ENCODE results near the gene AFAP1.

Gene AFAP1

DNA sequence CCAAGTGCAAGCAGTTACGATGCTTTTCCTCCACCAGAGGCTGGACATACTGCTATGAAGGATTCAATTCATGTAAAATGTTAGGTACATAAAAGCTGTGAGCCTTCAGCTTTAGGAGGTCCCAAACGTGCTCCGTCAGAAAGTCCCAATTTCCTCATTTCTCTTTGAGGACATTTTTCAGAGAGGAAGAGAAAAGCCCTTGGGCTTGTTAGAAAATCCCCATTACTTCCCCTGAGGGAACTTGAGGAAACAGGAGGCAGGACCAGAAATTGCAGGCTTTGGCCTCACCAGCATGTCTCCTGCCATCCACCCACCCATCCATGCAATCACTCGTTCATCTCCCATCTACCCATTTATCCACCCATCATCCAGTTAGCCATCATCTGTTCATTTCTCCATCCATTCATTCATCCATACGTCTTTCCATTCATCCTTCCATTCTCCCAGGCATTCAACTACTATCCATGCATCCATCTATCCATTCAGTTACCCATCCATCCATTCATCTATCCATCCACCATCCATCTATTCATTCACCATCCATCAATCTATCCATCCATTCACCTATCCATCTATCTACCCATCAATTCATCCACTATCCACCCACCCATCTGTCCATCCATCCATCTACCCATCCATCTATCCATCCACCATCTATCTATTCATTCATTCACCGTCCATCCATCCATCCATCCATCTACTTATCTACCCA, 223.5 kb downstream of the AFAP1 start:
- DNase-seq (ENCODE audit: low spot score), result no peak

DNA sequence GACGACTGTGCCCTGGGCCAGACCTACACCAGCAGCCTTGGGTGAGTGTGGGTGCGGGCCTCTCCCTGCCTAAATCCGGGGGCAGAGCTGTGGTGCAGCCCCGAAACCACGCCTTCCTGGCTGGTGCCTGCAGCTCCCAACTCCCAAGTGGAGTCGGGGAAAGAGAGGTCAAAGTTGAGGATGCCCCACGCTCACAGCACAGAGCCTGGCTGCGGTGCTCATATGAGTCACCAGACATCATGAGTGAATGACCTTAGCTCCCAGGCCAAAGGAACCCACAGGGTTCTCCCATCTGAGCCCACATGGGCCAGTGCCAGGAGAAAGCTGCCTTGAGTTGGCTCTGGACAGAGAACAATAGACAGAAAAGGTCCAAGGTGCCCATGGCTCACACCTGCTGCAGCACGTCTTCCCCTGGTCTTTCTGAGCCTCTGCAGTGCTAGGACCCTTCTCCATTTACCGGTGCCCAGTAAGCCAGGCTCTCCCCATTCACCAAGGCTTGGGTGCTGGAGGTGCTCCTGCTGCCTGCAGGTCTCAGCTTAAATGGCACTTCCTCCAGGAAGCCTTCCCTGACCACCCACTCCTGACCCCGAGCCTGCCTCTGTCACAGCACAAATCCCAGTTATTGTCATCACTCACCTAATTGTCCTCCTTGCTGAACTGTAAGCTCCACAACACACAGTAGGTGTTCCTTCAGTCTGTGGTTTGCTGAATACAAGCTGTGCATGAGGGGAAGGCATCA, 224.2 kb downstream of the AFAP1 start:
- no peak for DNase-seq (ENCODE audit: low spot score)

GRCh38 chr4:7714738-7715137, 224.9 kb downstream of the AFAP1 start:
- no peak for DNase-seq (ENCODE audit: low spot score)

- no peak for DNase-seq (ENCODE audit: low spot score)
Measured at GRCh38 chr4:7714176-7714575, 225.5 kb downstream of the AFAP1 start.

DNA sequence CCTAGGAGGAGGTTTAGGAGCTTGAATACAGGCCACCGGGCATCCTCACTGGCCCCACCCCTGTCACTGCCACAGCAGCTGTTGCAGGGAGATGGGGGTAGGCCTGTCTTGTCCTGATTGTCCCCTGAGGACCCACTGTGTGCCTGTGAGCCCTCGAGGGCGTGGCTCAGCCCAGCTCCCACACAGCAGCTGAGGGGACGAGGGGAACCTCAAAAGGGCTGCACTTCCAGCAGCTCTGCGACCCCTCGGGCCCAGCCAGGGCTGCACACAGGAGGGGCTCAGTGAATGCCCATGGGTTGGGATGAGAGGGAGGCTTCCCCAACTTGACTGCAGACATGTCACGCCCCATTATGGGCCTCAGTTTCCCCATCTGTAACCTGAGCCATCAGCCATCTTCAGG, 225.9 kb downstream of the AFAP1 start:
- DNase-seq (ENCODE audit: low spot score), result no peak

GRCh38 chr4:7712021-7712671, 227.5 kb downstream of the AFAP1 start:
- DNase-seq (ENCODE audit: low spot score), result no peak

GRCh38 chr4:7711307-7711963, 228.2 kb downstream of the AFAP1 start:
- no peak for DNase-seq (ENCODE audit: low spot score)

DNA sequence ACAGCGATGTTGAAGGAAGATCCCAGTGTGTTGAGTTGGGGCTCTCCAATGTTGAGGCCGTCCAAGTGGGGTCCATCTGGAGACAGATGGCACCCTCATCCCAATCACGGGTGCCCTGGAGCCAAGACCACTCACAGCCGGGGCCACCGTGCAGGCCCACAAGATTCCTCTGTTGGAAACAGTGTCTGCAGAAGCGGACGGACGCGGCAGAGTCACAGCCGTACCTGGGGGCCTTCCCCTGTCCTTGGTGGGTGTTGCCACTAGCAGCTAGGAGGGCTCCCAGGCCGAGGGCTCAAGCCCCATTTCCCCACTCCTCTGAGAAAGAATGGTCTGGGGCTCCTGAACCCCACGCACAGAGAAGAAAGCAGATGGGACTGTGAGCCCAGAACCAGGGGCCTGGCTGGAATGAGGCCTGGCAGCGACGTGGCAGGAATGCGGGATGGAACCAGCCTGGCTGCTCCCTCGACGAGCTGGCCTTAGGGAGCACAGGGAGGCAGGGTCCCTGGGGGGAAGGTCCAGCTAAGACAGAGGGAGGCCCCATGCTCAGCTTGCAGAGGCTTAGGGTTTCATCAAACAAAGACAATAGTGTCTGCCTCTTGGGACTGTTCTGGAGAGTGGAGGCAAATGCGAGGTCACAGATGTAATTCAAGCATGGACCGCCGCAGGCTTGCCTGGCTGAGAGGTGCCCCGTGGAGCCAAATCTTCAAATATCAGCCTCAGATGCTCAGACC, 228.9 kb downstream of the AFAP1 start:
- DNase-seq (ENCODE audit: low spot score), result no peak

DNA sequence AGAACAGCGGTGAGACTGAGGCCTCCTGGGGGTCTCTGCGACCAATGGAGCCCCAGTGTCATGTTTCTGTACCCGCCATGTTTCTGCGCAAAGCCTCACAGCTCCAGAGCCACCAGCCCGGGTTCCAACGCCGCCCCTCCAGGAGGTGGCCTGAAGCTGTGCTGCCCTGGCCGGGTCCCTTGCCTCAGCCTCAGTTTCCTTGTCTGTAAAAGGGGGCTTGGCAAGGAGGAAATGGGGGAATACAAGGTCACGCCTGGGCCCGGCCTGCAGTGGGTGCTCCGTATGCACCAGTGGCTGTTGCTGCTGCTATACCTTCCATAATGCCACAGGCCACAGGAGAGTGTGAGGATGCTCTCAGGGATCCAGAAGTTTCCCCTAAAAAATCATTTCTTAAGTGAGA, 229.5 kb downstream of the AFAP1 start:
- no peak for DNase-seq (ENCODE audit: low spot score)

- no peak for DNase-seq (ENCODE audit: low spot score)
Measured at GRCh38 chr4:7709431-7709830, 230.2 kb downstream of the AFAP1 start.

DNA sequence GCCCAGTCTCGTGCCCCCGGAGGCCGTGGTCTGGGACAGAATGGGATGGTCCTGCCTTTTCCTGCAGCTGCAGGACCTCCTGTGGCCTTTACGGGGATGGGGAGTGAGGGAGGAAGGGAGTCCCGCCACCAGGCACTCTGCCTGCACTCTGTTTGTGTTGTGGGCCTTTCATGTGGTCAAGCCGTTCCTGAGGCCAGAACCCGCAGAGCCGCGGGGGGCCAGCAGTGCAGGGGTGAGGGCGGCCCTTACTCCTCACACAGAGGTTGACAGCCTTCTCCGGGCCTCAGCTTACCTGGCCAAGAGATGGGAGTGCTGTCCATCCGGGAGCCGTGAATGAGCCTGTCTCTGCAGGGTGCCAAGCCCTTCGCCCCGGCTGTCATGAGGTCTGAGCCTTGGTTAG, 230.7 kb downstream of the AFAP1 start:
- no peak for DNase-seq (ENCODE audit: low spot score)

All from iPS-NIHi11 (cell line).